ENCODE results near the gene NAA10.
"Not testable (repeated sequence)": the region's sequence is repeated elsewhere in the genome, so short reads cannot be mapped to it uniquely, and the experiment has no call there.

Gene NAA10

GRCh38 chrX:153934762-153935325, at the start of gene NAA10:
Gene NAA10, minus strand, starts transcription at chrX:153935037. Its CDS starts 133 bp downstream, at chrX:153934904.
- H3K4me3 ChIP-seq (ENCODE audit: low read depth, low read length), result peak within 1 kb of the TSS; percentile 55
- H3K27me3 ChIP-seq (ENCODE audit: control insufficient read depth, insufficient read depth, low read length), result no peaks in the 10 kb centered on the region
- H3K27ac ChIP-seq, result no peak within 1 kb of the TSS
- no peaks in the 10 kb centered on the region for H3K9me3 ChIP-seq (ENCODE audit: control insufficient read depth, low read length)
- H3K36me3 ChIP-seq (ENCODE audit: control insufficient read depth, insufficient read depth, low read length), result no peaks in the 10 kb centered on the region
- H2AFZ ChIP-seq, result peak within 1 kb of the TSS; percentile 77
- H3K79me2 ChIP-seq, result no peaks in the 10 kb centered on the region
- H3K9ac ChIP-seq, result no peak within 1 kb of the TSS
- no peak for TF ChIP-seq CTCF (IDR thresholded peaks at IDR 0.05)
- H3K4me1 ChIP-seq, result no peaks in the 10 kb centered on the region
- H3K4me2 ChIP-seq (ENCODE audit: low read length), result peak within 1 kb of the TSS; percentile 76

GRCh38 chrX:153983321-153983801, 48.5 kb upstream of the NAA10 start:
- no peak overlapping the region for H3K4me2 ChIP-seq (ENCODE audit: low read length)
- no peak overlapping the region for H3K9ac ChIP-seq
- no peaks in the 10 kb centered on the region for H3K36me3 ChIP-seq (ENCODE audit: control insufficient read depth, insufficient read depth, low read length)
- no peak for TF ChIP-seq CTCF (IDR thresholded peaks at IDR 0.05)
- H2AFZ ChIP-seq, result no peak overlapping the region
- H3K79me2 ChIP-seq, result no peaks in the 10 kb centered on the region
- H3K27me3 ChIP-seq (ENCODE audit: control insufficient read depth, insufficient read depth, low read length), result no peaks in the 10 kb centered on the region
- H3K27ac ChIP-seq, result no peak overlapping the region
- H3K4me3 ChIP-seq (ENCODE audit: low read depth, low read length), result no peak overlapping the region
- H3K4me1 ChIP-seq, result no peaks in the 10 kb centered on the region
- no peaks in the 10 kb centered on the region for H3K9me3 ChIP-seq (ENCODE audit: control insufficient read depth, low read length)

- Histone ChIP-seq H3K27ac (no peak overlapping the region), H2AFZ (no peak overlapping the region), H3K4me2 (ENCODE audit: low read length) (no peak overlapping the region), H3K9ac (no peak overlapping the region), H3K4me3 (ENCODE audit: low read depth, low read length) (no peak overlapping the region), H3K4me1 (no peaks in the 10 kb centered on the region), H3K27me3 (ENCODE audit: control insufficient read depth, insufficient read depth, low read length) (no peaks in the 10 kb centered on the region), H3K79me2 (no peaks in the 10 kb centered on the region), H3K9me3 (ENCODE audit: control insufficient read depth, low read length) (no peaks in the 10 kb centered on the region), H3K36me3 (ENCODE audit: control insufficient read depth, insufficient read depth, low read length) (no peaks in the 10 kb centered on the region)
- no peak for TF ChIP-seq CTCF (IDR thresholded peaks at IDR 0.05)
These were observed 47.1 kb upstream of the NAA10 start for GRCh38 chrX:153981771-153982533.

GRCh38 chrX:153981231-153981630, 46.4 kb upstream of the NAA10 start:
- H3K9ac ChIP-seq, result no peak overlapping the region
- no peak overlapping the region for H3K27ac ChIP-seq

GRCh38 chrX:153980394-153980793, 45.6 kb upstream of the NAA10 start:
- not testable (repeated sequence) for H3K4me1 ChIP-seq; H3K9ac ChIP-seq; H3K4me2 ChIP-seq (ENCODE audit: low read length); H2AFZ ChIP-seq; H3K36me3 ChIP-seq (ENCODE audit: control insufficient read depth, insufficient read depth, low read length); H3K4me3 ChIP-seq (ENCODE audit: low read depth, low read length); H3K27me3 ChIP-seq (ENCODE audit: control insufficient read depth, insufficient read depth, low read length); H3K9me3 ChIP-seq (ENCODE audit: control insufficient read depth, low read length); H3K79me2 ChIP-seq
- peak overlapping the region; percentile 36 for H3K27ac ChIP-seq

More at GRCh38 chrX:153981231-153981630, 46.4 kb upstream of the NAA10 start:
- TF ChIP-seq CTCF (IDR thresholded peaks at IDR 0.05), result no peak
- no peaks in the 10 kb centered on the region for H3K9me3 ChIP-seq (ENCODE audit: control insufficient read depth, low read length)
- H3K4me1 ChIP-seq, result no peaks in the 10 kb centered on the region
- no peak overlapping the region for H3K4me2 ChIP-seq (ENCODE audit: low read length)
- H3K27me3 ChIP-seq (ENCODE audit: control insufficient read depth, insufficient read depth, low read length), result no peaks in the 10 kb centered on the region
- H2AFZ ChIP-seq, result no peak overlapping the region
- no peak overlapping the region for H3K4me3 ChIP-seq (ENCODE audit: low read depth, low read length)
- H3K79me2 ChIP-seq, result no peaks in the 10 kb centered on the region
- H3K36me3 ChIP-seq (ENCODE audit: control insufficient read depth, insufficient read depth, low read length), result no peaks in the 10 kb centered on the region

Data from parathyroid adenoma (tissue), 2 donors.